ENCODE results near the gene NNT. TPM values are rescaled to one million over a fixed set of nuclear protein-coding genes. Genes with fewer than 3 reads are reported as not detected.

NNT gene
- total RNA-seq, result 30.3 and 34.0 TPM in 2 replicates

GRCh38 chr5:43602461-43603343, at the start of gene NNT:
TSS of gene NNT (plus strand) at chr5:43603180. CDS start at chr5:43609196, 6,016 bp downstream.

GRCh38 chr5:43556857-43557542, 46.0 kb upstream of the NNT start, which contains the start of gene PAIP1:
TSS of gene PAIP1 (minus strand) at chr5:43557077. CDS start at chr5:43556846, 231 bp downstream.

Other genes starting within 250 kb of the NNT start
- gene CCL28, start 190.8 kb upstream of the NNT start, total RNA-seq, result 0.71 and 0.86 TPM in 2 replicates
- gene TMEM267, start 119.3 kb upstream of the NNT start, total RNA-seq, result 12.9 and 19.6 TPM in 2 replicates
- 3.7 and 8.5 TPM in 2 replicates for gene C5orf34, start 88.0 kb upstream of the NNT start, total RNA-seq
- 61.1 and 85.8 TPM in 2 replicates for gene PAIP1, start 46.1 kb upstream of the NNT start, total RNA-seq